MCF 10A (cell line): ENCODE measurements around the gene SPARCL1. TPM values are rescaled to one million over a fixed set of nuclear protein-coding genes. Genes with fewer than 3 reads are reported as not detected.
"Not testable (repeated sequence)": the region's sequence is repeated elsewhere in the genome, so short reads cannot be mapped to it uniquely, and the experiment has no call there.

ENCODE experiments used
- BruUV-seq: library from RNA; stranded (reverse); fragments of 400-500 nt; replicated peaks from 2 replicates; lab custom pipeline; 2021; lab: Mats Ljungman, UMichigan
- CTCF ChIA-PET: fragments of 300-600 bp; sonication (Branson Sonifier 250); formaldehyde crosslinking; extraction: SDS; loops from one replicate; lab custom pipeline; 2021; ENCODE audit warnings: antibody characterized with exemption, inconsistent platforms; lab: Yijun Ruan, JAX
- POLR2A ChIA-PET: fragments of 300-600, 350-650 bp; sonication (Branson Sonifier 250); formaldehyde crosslinking; extraction: SDS; loops from one replicate; lab custom pipeline; 2020; ENCODE audit warnings: antibody characterized with exemption, inconsistent platforms; lab: Yijun Ruan, JAX
- DNase-seq: peaks from one replicate; pipeline ENCODE4 v3.0.0-alpha.2; 2018; ENCODE audit not compliant: unreplicated experiment
- H3K27ac Mint-ChIP-seq: one replicate; pipeline ENCODE4 v1.8.0; 2022; ENCODE audit warnings: mild to moderate bottlenecking, low read depth, mixed read lengths; ENCODE audit not compliant: unreplicated experiment
- H3K27me3 Mint-ChIP-seq: one replicate; pipeline ENCODE4 v1.8.0; 2022; ENCODE audit warnings: mixed read lengths; ENCODE audit not compliant: insufficient read depth, unreplicated experiment
- H3K36me3 Mint-ChIP-seq: one replicate; pipeline ENCODE4 v1.8.0; 2022; ENCODE audit warnings: mild to moderate bottlenecking, moderate library complexity, mixed read lengths; ENCODE audit not compliant: insufficient read depth, unreplicated experiment
- H3K4me1 Mint-ChIP-seq: one replicate; pipeline ENCODE4 v1.8.0; 2022; ENCODE audit warnings: mixed read lengths; ENCODE audit not compliant: insufficient read depth, unreplicated experiment
- H3K4me3 Mint-ChIP-seq: one replicate; pipeline ENCODE4 v1.8.0; 2022; ENCODE audit warnings: mild to moderate bottlenecking, moderate library complexity, mixed read lengths; ENCODE audit not compliant: unreplicated experiment
- H3K9me3 Mint-ChIP-seq: one replicate; pipeline ENCODE4 v1.8.0; 2022; ENCODE audit warnings: mixed read lengths; ENCODE audit not compliant: unreplicated experiment
- intact Hi-C: fragments of 100-400 bp; cut with micrococcal nuclease; formaldehyde crosslinking; loops from 2 replicates; pipeline ENCODE4 v1.14.1; 2022
- total RNA-seq: library from RNA; stranded (reverse); gene quantifications from 2 replicates; pipeline ENCODE4 v1.2.3, GENCODE V29; 2022
- TF ChIP-seq, protein P1 (sequence below): fragments of 200-600 bp; IDR thresholded peaks from one replicate; pipeline ENCODE4 v1.8.0; 2022; ENCODE audit warnings: antibody characterized with exemption, mild to moderate bottlenecking; ENCODE audit not compliant: unreplicated experiment

Gene SPARCL1
- total RNA-seq, 1 experiment from 2014 or later: not detected

DNA sequence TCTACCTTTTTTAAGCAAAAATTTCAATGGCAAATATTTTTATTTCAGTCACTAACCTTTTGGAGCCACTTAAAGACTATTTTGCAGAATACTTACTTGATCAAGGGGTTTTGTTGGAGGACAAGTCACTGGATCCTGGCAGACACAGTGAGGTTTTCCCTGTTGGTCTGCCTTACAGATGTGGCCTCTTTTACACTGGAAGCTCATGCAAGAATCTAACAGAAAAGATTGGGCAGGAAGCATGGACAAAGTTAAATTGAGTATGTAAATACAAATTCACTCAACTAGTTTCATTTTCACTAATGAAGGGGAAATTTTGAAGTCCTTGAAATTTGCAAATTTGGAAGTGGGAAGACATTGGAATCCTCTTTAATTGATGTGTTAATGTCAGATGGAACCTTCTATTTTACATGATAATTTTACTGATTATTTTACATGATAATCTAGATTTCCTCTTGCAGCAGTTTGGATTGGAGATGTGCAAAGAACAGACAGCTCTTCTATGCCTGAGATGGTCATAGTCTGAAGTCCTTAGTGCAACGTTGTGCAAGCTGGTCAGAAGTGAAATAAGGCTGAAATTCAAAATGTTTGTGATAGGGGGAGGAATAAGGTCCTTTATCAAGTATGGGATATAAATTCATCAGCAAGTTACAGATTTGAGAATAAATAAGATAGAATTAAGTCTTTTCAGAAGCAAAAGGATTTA is 38.4 kb downstream of the SPARCL1 start:
- BruUV-seq: no TSS peak
- Mint-ChIP-seq H3K4me3 (no peak overlapping the region), H3K27me3 (no peaks in the 10 kb centered on the region), H3K36me3 (peaks cover 3% of the 10 kb centered on the region), H3K27ac (no peak overlapping the region), H3K9me3 (peaks cover 6% of the 10 kb centered on the region), H3K4me1 (no peaks in the 10 kb centered on the region)
- no peak for DNase-seq
- CTCF ChIA-PET: interaction anchor here (1.6 kb wide), 1 partner anchor 359 kb away, joined by 5 read pairs; no protein-coding TSS in a partner anchor
- TF ChIP-seq, protein P1, sequence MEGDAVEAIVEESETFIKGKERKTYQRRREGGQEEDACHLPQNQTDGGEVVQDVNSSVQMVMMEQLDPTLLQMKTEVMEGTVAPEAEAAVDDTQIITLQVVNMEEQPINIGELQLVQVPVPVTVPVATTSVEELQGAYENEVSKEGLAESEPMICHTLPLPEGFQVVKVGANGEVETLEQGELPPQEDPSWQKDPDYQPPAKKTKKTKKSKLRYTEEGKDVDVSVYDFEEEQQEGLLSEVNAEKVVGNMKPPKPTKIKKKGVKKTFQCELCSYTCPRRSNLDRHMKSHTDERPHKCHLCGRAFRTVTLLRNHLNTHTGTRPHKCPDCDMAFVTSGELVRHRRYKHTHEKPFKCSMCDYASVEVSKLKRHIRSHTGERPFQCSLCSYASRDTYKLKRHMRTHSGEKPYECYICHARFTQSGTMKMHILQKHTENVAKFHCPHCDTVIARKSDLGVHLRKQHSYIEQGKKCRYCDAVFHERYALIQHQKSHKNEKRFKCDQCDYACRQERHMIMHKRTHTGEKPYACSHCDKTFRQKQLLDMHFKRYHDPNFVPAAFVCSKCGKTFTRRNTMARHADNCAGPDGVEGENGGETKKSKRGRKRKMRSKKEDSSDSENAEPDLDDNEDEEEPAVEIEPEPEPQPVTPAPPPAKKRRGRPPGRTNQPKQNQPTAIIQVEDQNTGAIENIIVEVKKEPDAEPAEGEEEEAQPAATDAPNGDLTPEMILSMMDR: no peak
- POLR2A ChIA-PET: interaction anchor here (0.7 to 1.3 kb wide), 2 partner anchors 9 to 1428 kb away, joined by 3 to 4 read pairs; no protein-coding TSS in a partner anchor
- intact Hi-C loops: no loop called here

DNA sequence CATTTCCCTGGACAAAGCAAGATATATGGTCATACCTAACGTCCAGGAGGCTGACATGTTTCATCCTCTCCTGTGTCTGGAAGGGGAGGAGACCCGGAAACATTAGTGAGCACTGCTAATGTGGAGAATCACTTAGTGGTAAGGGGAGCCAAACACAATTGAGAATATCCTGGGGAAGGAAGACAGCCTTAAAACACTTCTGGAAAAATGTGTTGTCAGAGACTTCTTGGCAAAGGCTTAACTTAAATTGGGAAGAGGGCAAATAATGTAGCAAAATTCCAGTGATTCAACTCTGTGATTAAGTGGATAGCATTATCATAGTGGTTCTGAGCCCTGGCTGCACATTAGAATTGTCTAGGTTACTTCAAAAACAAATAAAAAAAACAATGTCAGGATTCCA is 39.5 kb downstream of the SPARCL1 start:
- POLR2A ChIA-PET: interaction anchor here (0.7 kb wide), 1 partner anchor 11 kb away, joined by 5 read pairs; no protein-coding TSS in a partner anchor
- TF ChIP-seq, protein P1: no peak

DNA sequence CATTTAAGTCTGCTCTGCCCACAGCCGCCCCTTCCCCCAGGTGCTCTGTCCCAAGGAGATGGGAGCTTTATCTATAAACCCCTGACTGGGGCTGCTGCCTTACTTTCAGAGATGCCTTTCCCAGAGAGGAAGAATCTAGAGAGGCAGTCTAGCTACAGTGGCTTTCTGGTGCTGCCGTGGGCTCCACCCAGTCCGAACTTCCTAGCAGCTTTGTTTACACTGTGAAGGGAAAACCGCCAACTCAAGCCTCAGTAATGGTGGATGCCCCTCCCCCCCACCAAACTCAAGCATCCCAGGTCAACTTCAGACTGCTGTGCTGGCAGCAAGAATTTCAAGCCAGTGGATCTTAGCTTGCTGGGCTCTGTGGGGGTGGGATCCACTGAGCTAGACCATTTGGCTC is 40.5 kb downstream of the SPARCL1 start:
- H3K27me3 Mint-ChIP-seq, POLR2A ChIA-PET, BruUV-seq, DNase-seq, intact Hi-C loops, H3K27ac Mint-ChIP-seq, H3K36me3 Mint-ChIP-seq, H3K9me3 Mint-ChIP-seq, CTCF ChIA-PET, H3K4me3 Mint-ChIP-seq, H3K4me1 Mint-ChIP-seq: not testable (repeated sequence)

More for the DNA sequence above, 39.5 kb downstream of the SPARCL1 start:
- Mint-ChIP-seq H3K27me3 (no peaks in the 10 kb centered on the region), H3K36me3 (peaks cover 4% of the 10 kb centered on the region), H3K9me3 (peaks cover 6% of the 10 kb centered on the region), H3K4me1 (no peaks in the 10 kb centered on the region), H3K4me3 (no peak overlapping the region), H3K27ac (no peak overlapping the region)
- intact Hi-C loops: no loop called here
- DNase-seq: no peak
- CTCF ChIA-PET: interaction anchor here (0.9 to 1.6 kb wide), 2 partner anchors 21 to 360 kb away, joined by 4 to 5 read pairs; no protein-coding TSS in a partner anchor
- no TSS peak for BruUV-seq

- H3K4me3 Mint-ChIP-seq, H3K4me1 Mint-ChIP-seq, H3K27me3 Mint-ChIP-seq, intact Hi-C loops, H3K36me3 Mint-ChIP-seq, H3K9me3 Mint-ChIP-seq, H3K27ac Mint-ChIP-seq, BruUV-seq, DNase-seq: not testable (repeated sequence)
- ChIA-PET CTCF (interaction anchor here (0.7 to 1.3 kb wide), 4 partner anchors 11 to 18 kb away, joined by 3 to 7 read pairs (median 3); no protein-coding TSS in a partner anchor), POLR2A (interaction anchor here (0.9 to 1.0 kb wide), 2 partner anchors 61 to 107 kb away, joined by 3 read pairs; partner anchors contain the start of gene NUDT9)
Measured at GRCh38 chr4:87483247-87483646, 45.9 kb downstream of the SPARCL1 start.

DNA sequence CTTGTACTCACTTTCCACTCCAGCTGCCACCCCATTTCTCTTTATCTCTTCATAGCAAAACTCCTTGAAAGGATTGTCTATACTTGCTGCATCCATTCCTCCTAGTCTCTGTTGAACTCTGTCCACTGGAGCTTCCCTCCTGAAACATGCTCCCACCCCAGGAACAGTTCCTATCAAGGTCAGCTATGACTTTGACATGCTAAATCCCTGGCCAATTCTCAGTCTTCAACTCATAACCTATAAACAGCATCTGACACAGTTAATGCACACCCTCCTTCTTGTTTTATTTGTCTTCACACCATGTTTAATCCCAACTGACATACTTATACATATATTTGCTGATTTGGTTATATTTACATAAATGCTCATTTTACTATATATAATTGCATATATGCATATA is 47.8 kb downstream of the SPARCL1 start:
- H3K27me3 Mint-ChIP-seq: no peaks in the 10 kb centered on the region
- TF ChIP-seq, protein P1: no peak
- H3K4me3 Mint-ChIP-seq: no peak overlapping the region
- H3K9me3 Mint-ChIP-seq: no peaks in the 10 kb centered on the region
- ChIA-PET POLR2A (interaction anchor here (1.5 kb wide), 1 partner anchor 9 kb away, joined by 4 read pairs; no protein-coding TSS in a partner anchor), CTCF (interaction anchor here (0.6 to 1.9 kb wide), 3 partner anchors 20 to 361 kb away, joined by 3 to 6 read pairs (median 3); no protein-coding TSS in a partner anchor)
- H3K36me3 Mint-ChIP-seq: peaks cover 8% of the 10 kb centered on the region
- no peak for DNase-seq
- no peak overlapping the region for H3K27ac Mint-ChIP-seq
- H3K4me1 Mint-ChIP-seq: no peaks in the 10 kb centered on the region
- intact Hi-C loops: no loop called here
- BruUV-seq: no TSS peak
